Ascending aorta (tissue), 2 donors: Measurements from ENCODE around the gene ATP4A. TPM values are rescaled to one million over a fixed set of nuclear protein-coding genes. Genes with fewer than 3 reads are reported as not detected.

ENCODE experiments used
- DNase-seq, 2 donors: peaks; one replicate each; pipeline ENCODE4 v3.0.0-alpha.2; 2019; ENCODE audit warnings: low spot score in 2 of 2
- H3K27ac ChIP-seq, 2 donors: fragments of 200-600 bp; sonication (generic); one replicate each; pipeline ENCODE4 v1.5.1; 2016 to 2017; ENCODE audit warnings: mild to moderate bottlenecking in 1 of 2
- H3K27me3 ChIP-seq: fragments of 200-600 bp; sonication (generic); one replicate; pipeline ENCODE4 v1.5.1; 2017
- H3K36me3 ChIP-seq, 2 donors: fragments of 200-600 bp; sonication (generic); one replicate each; pipeline ENCODE4 v1.5.1; 2016
- H3K4me1 ChIP-seq, 2 donors: fragments of 200-600 bp; sonication (generic); one replicate each; pipeline ENCODE4 v1.5.1; 2016 to 2017; ENCODE audit warnings: mild to moderate bottlenecking in 1 of 2
- H3K4me3 ChIP-seq, 2 donors: fragments of 200-600 bp; sonication (generic); one replicate each; pipeline ENCODE4 v1.5.1; 2016 to 2017; ENCODE audit warnings: mild to moderate bottlenecking in 1 of 2
- H3K9me3 ChIP-seq, 2 donors: fragments of 200-600 bp; sonication (generic); one replicate each; pipeline ENCODE4 v1.5.1; 2016
- CTCF ChIP-seq, 3 experiments: fragments of 200-600 bp in 2 of 3; fragments of 450-650 bp in 1 of 3; sonication (generic) in 2 of 3; IDR thresholded peaks; one replicate each; pipeline ENCODE4 v1.5.1; 2016 to 2019; ENCODE audit warnings: antibody characterized with exemption in 3 of 3, mild to moderate bottlenecking in 1 of 3, moderate library complexity in 1 of 3
- intact Hi-C: fragments of 100-400 bp; cut with DNase I; formaldehyde crosslinking; loops from one replicate; pipeline ENCODE4 v1.15.1; 2023
- total RNA-seq: library from RNA; depleted of rRNA; stranded (reverse); fragments of >200 nt; gene quantifications from one replicate; pipeline ENCODE4 v1.1.0, GENCODE V29; 2016

ATP4A gene
- total RNA-seq, 1 donor from 2014 or later = not detected

GRCh38 chr19:35544110-35544802 lies 19.2 kb downstream of the ATP4A start:
- peak overlapping the region in 1 of 2 donors; percentile 88 for H3K27ac ChIP-seq
- intact Hi-C loops = loop anchor here (2.0 to 10.0 kb wide), 2 partner anchors 33 to 869 kb away; partner anchors contain the start of genes SCGB2B2 and ZNF302

GRCh38 chr19:35543280-35544109 lies 20.0 kb downstream of the ATP4A start:
- Histone ChIP-seq H3K36me3 (peaks cover 0 to 3% of the 10 kb centered on the region in 2 donors), H3K27me3 (no peaks in the 10 kb centered on the region), H3K9me3 (no peaks in the 10 kb centered on the region), H3K27ac (no peak overlapping the region), H3K4me1 (peaks cover 0 to 15% of the 10 kb centered on the region in 2 donors), H3K4me3 (no peak overlapping the region)
- DNase-seq = no peak
- no peak for TF ChIP-seq CTCF (IDR thresholded peaks at IDR 0.05)
- intact Hi-C loops = loop anchor here (2.0 to 10.0 kb wide), 2 partner anchors 33 to 869 kb away; partner anchors contain the start of genes SCGB2B2 and ZNF302

More at GRCh38 chr19:35544110-35544802, 19.2 kb downstream of the ATP4A start:
- peaks cover 0 to 15% of the 10 kb centered on the region in 2 donors for H3K4me1 ChIP-seq
- peak overlapping the region; percentile 87 to 88 for H3K4me3 ChIP-seq
- DNase-seq = no peak
- H3K9me3 ChIP-seq = no peaks in the 10 kb centered on the region
- peaks cover 0 to 3% of the 10 kb centered on the region in 2 donors for H3K36me3 ChIP-seq
- no peaks in the 10 kb centered on the region for H3K27me3 ChIP-seq
- TF ChIP-seq CTCF (IDR thresholded peaks at IDR 0.05) = no peak

- intact Hi-C loops = loop anchor here (10.0 kb wide), 1 partner anchor 867 kb away; the partner anchor contains the start of genes SCGB2B2 and ZNF302
- TF ChIP-seq CTCF (IDR thresholded peaks at IDR 0.05) = no peak
- H3K36me3 ChIP-seq = peaks cover 0 to 2% of the 10 kb centered on the region in 2 donors
Measured at GRCh38 chr19:35542209-35542608, 21.2 kb downstream of the ATP4A start.

GRCh38 chr19:35540356-35540927 lies 23.0 kb downstream of the ATP4A start:
- Histone ChIP-seq H3K27me3 (no peaks in the 10 kb centered on the region), H3K36me3 (no peaks in the 10 kb centered on the region), H3K4me1 (peaks cover 0 to 5% of the 10 kb centered on the region in 2 donors), H3K9me3 (no peaks in the 10 kb centered on the region), H3K4me3 (no peak overlapping the region), H3K27ac (no peak overlapping the region)
- DNase-seq = no peak
- TF ChIP-seq CTCF (IDR thresholded peaks at IDR 0.05) = no peak
- intact Hi-C loops = loop anchor here (10.0 kb wide), 1 partner anchor 866 kb away; the partner anchor contains the start of genes SCGB2B2 and ZNF302

More at GRCh38 chr19:35542209-35542608, 21.2 kb downstream of the ATP4A start:
- H3K27ac ChIP-seq = no peak overlapping the region
- no peaks in the 10 kb centered on the region for H3K9me3 ChIP-seq
- peaks cover 0 to 15% of the 10 kb centered on the region in 2 donors for H3K4me1 ChIP-seq
- no peak for DNase-seq
- H3K4me3 ChIP-seq = no peak overlapping the region
- H3K27me3 ChIP-seq = no peaks in the 10 kb centered on the region

GRCh38 chr19:35539850-35540249 lies 23.6 kb downstream of the ATP4A start:
- Histone ChIP-seq H3K4me3 (no peak overlapping the region), H3K27me3 (no peaks in the 10 kb centered on the region), H3K4me1 (peaks cover 0 to 5% of the 10 kb centered on the region in 2 donors), H3K36me3 (no peaks in the 10 kb centered on the region), H3K27ac (no peak overlapping the region), H3K9me3 (no peaks in the 10 kb centered on the region)
- no peak for DNase-seq
- intact Hi-C loops = loop anchor here (10.0 kb wide), 1 partner anchor 865 kb away; the partner anchor contains the start of genes SCGB2B2 and ZNF302
- TF ChIP-seq CTCF (IDR thresholded peaks at IDR 0.05) = no peak
